Right atrium auricular region (tissue), 2 donors: ENCODE data around the gene PODXL. TPM values are rescaled to one million over a fixed set of nuclear protein-coding genes. Genes with fewer than 3 reads are reported as not detected.

Experiments
- DNase-seq: peaks from one replicate; pipeline ENCODE4 v3.0.0-alpha.2; 2019; ENCODE audit warnings: low spot score
- H3K27ac ChIP-seq, 2 donors: fragments of 200-600 bp; sonication (generic); 1 replicate in 1 of 2; 2 replicates in 1 of 2; pipeline ENCODE4 v1.5.1; 2016 to 2019
- H3K27me3 ChIP-seq, 2 donors: fragments of 200-600 bp; sonication (generic); one replicate each; pipeline versions ENCODE4 v1.5.1 to v1.6.0; 2017 to 2019
- H3K36me3 ChIP-seq: fragments of 200-600 bp; sonication (generic); one replicate; pipeline ENCODE4 v1.5.1; 2016
- H3K4me1 ChIP-seq, 2 donors: fragments of 200-600 bp; sonication (generic); one replicate each; pipeline versions ENCODE4 v1.5.1 to v1.6.0; 2017 to 2019
- H3K4me3 ChIP-seq, 2 donors: fragments of 200-600 bp; sonication (generic); 1 replicate in 1 of 2; 2 replicates in 1 of 2; pipeline ENCODE4 v1.5.1; 2017 to 2019; ENCODE audit warnings: mild to moderate bottlenecking in 1 of 2, moderate library complexity in 1 of 2
- H3K9me3 ChIP-seq, 2 donors: fragments of 200-600 bp; sonication (generic); one replicate each; pipeline ENCODE4 v1.5.1; 2019
- CTCF ChIP-seq, 2 donors: fragments of 200-600 bp; sonication (generic); IDR thresholded peaks; one replicate each; pipeline ENCODE4 v1.5.1; 2019; ENCODE audit warnings: antibody characterized with exemption in 2 of 2
- total RNA-seq, 2 donors: library from RNA; depleted of rRNA; stranded (reverse); fragments of >200 nt; gene quantifications; one replicate each; pipeline ENCODE4 v1.1.0, GENCODE V29; 2016

Gene PODXL
- total RNA-seq, 2 donors from 2014 or later: 47.6 to 144 TPM

- Histone ChIP-seq H3K4me3 (no peak overlapping the region), H3K4me1 (peaks cover 0 to 21% of the 10 kb centered on the region in 2 donors), H3K9me3 (no peaks in the 10 kb centered on the region), H3K36me3 (no peaks in the 10 kb centered on the region), H3K27ac (no peak overlapping the region), H3K27me3 (no peaks in the 10 kb centered on the region)
- TF ChIP-seq CTCF (IDR thresholded peaks at IDR 0.05): no peak
- no peak for DNase-seq
These were observed 22.2 kb upstream of the PODXL start for GRCh38 chr7:131578602-131579001.

GRCh38 chr7:131574741-131575140 lies 18.3 kb upstream of the PODXL start:
- no peak overlapping the region for H3K27ac ChIP-seq
- no peaks in the 10 kb centered on the region for H3K36me3 ChIP-seq
- H3K9me3 ChIP-seq: no peaks in the 10 kb centered on the region
- no peak overlapping the region for H3K4me3 ChIP-seq
- H3K27me3 ChIP-seq: no peaks in the 10 kb centered on the region
- no peak for TF ChIP-seq CTCF (IDR thresholded peaks at IDR 0.05)
- H3K4me1 ChIP-seq: no peaks in the 10 kb centered on the region
- no peak for DNase-seq

GRCh38 chr7:131570401-131570800 lies 14.0 kb upstream of the PODXL start:
- TF ChIP-seq CTCF (IDR thresholded peaks at IDR 0.05): no peak
- H3K27me3 ChIP-seq: no peaks in the 10 kb centered on the region

GRCh38 chr7:131568970-131569369 lies 12.5 kb upstream of the PODXL start:
- no peak for DNase-seq
- no peaks in the 10 kb centered on the region for H3K9me3 ChIP-seq
- H3K27ac ChIP-seq: no peak overlapping the region
- H3K4me3 ChIP-seq: no peak overlapping the region
- no peaks in the 10 kb centered on the region for H3K27me3 ChIP-seq
- no peak for TF ChIP-seq CTCF (IDR thresholded peaks at IDR 0.05)
- no peaks in the 10 kb centered on the region for H3K36me3 ChIP-seq
- H3K4me1 ChIP-seq: no peaks in the 10 kb centered on the region

More at GRCh38 chr7:131570401-131570800, 14.0 kb upstream of the PODXL start:
- no peaks in the 10 kb centered on the region for H3K9me3 ChIP-seq
- H3K4me3 ChIP-seq: no peak overlapping the region
- DNase-seq: no peak
- no peaks in the 10 kb centered on the region for H3K36me3 ChIP-seq
- H3K4me1 ChIP-seq: no peaks in the 10 kb centered on the region
- no peak overlapping the region for H3K27ac ChIP-seq

GRCh38 chr7:131568510-131568909 lies 12.1 kb upstream of the PODXL start:
- no peak overlapping the region for H3K27ac ChIP-seq
- H3K4me3 ChIP-seq: no peak overlapping the region
- no peaks in the 10 kb centered on the region for H3K36me3 ChIP-seq
- no peaks in the 10 kb centered on the region for H3K9me3 ChIP-seq
- TF ChIP-seq CTCF (IDR thresholded peaks at IDR 0.05): no peak
- DNase-seq: no peak
- H3K27me3 ChIP-seq: no peaks in the 10 kb centered on the region
- no peaks in the 10 kb centered on the region for H3K4me1 ChIP-seq

- Histone ChIP-seq H3K9me3 (no peaks in the 10 kb centered on the region), H3K27me3 (no peaks in the 10 kb centered on the region), H3K36me3 (no peaks in the 10 kb centered on the region), H3K4me3 (no peak overlapping the region), H3K4me1 (no peaks in the 10 kb centered on the region), H3K27ac (no peak overlapping the region)
- DNase-seq: no peak
- no peak for TF ChIP-seq CTCF (IDR thresholded peaks at IDR 0.05)
These were observed 8.2 kb upstream of the PODXL start for GRCh38 chr7:131564640-131565039.
